Peyer's patch (tissue), 4 donors: ENCODE data around the gene RPLP2. TPM values are rescaled to one million over a fixed set of nuclear protein-coding genes. Genes with fewer than 3 reads are reported as not detected.
A peak's percentile ranks its signal among the peaks of the same experiment; 100 is the strongest.

Experiments used
- DNase-seq, 3 donors: peaks; one replicate each; pipeline ENCODE4 v3.0.0-alpha.2; 2017 to 2019
- H3K27ac ChIP-seq, 4 donors: fragments of 200-600 bp; sonication (generic); one replicate each; pipeline ENCODE4 v1.5.1; 2016 to 2019
- H3K27me3 ChIP-seq, 2 donors: fragments of 200-600 bp; sonication (generic); one replicate each; pipeline ENCODE4 v1.5.1; 2019
- H3K36me3 ChIP-seq, 3 donors: fragments of 200-600 bp; sonication (generic); one replicate each; pipeline ENCODE4 v1.5.1; 2016 to 2019
- H3K4me1 ChIP-seq, 4 donors: fragments of 200-600 bp; sonication (generic); one replicate each; pipeline ENCODE4 v1.5.1; 2016 to 2019
- H3K4me3 ChIP-seq, 4 donors: fragments of 200-600 bp; sonication (generic); 1 replicate in 3 of 4; 2 replicates in 1 of 4; pipeline ENCODE4 v1.5.1; 2016 to 2019; ENCODE audit warnings: mild to moderate bottlenecking in 1 of 4
- H3K9me3 ChIP-seq, 4 donors: fragments of 200-600 bp; sonication (generic); one replicate each; pipeline ENCODE4 v1.5.1; 2016 to 2019; ENCODE audit warnings: mild to moderate bottlenecking in 1 of 4
- POLR2A ChIP-seq, 2 donors: fragments of 450-650 bp; IDR thresholded peaks; one replicate each; pipeline ENCODE4 v1.5.1; 2017; ENCODE audit warnings: antibody characterized with exemption in 2 of 2, mild to moderate bottlenecking in 2 of 2, moderate library complexity in 2 of 2
- total RNA-seq, 4 donors: library from RNA; depleted of rRNA; stranded (reverse); fragments of >200 nt; gene quantifications; one replicate each; pipeline ENCODE4 v1.1.0, GENCODE V29; 2016
- TF ChIP-seq, protein P1 (sequence below), 6 experiments: fragments of 450-650 bp in 4 of 6; fragments of 200-600 bp in 2 of 6; sonication (generic) in 1 of 6; IDR thresholded peaks; one replicate each; pipeline ENCODE4 v1.5.1; 2017 to 2019; ENCODE audit warnings: antibody characterized with exemption in 6 of 6, mild to moderate bottlenecking in 3 of 6, moderate library complexity in 1 of 6

RPLP2 gene
- total RNA-seq, 4 donors from 2014 or later: 261 to 1,717 (median 510) TPM

DNA sequence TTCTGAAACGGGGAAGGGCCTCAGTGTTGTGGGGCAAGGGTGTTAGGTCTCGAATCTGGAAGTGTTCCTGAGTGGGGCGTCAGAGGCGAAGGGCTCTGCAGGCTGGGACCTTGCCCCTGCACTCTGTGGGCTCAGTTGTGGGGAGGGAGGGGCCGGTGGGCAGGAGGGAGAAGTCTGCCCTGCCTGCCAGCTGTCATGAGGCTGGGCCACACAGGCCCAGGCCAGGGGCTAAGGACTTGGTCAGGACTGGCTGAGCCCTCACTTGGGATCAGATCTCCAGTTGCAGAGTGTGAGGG, 18.1 kb downstream of the RPLP2 start, which contains the start of gene CRACR2B:
Gene CRACR2B, plus strand, starts transcription at position 23 of the 296 bp plus-strand sequence. CDS start 689 bp downstream, outside the sequence.
- no peaks in the 10 kb centered on the region for H3K9me3 ChIP-seq
- DNase-seq: peak in 2 of 3 donors; percentile 72 to 77
- TF ChIP-seq, protein P1, sequence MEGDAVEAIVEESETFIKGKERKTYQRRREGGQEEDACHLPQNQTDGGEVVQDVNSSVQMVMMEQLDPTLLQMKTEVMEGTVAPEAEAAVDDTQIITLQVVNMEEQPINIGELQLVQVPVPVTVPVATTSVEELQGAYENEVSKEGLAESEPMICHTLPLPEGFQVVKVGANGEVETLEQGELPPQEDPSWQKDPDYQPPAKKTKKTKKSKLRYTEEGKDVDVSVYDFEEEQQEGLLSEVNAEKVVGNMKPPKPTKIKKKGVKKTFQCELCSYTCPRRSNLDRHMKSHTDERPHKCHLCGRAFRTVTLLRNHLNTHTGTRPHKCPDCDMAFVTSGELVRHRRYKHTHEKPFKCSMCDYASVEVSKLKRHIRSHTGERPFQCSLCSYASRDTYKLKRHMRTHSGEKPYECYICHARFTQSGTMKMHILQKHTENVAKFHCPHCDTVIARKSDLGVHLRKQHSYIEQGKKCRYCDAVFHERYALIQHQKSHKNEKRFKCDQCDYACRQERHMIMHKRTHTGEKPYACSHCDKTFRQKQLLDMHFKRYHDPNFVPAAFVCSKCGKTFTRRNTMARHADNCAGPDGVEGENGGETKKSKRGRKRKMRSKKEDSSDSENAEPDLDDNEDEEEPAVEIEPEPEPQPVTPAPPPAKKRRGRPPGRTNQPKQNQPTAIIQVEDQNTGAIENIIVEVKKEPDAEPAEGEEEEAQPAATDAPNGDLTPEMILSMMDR (IDR thresholded peaks at IDR 0.05): no peak
- TF ChIP-seq POLR2A (IDR thresholded peaks at IDR 0.05): peak in 1 of 2 donors; percentile 58
- peaks cover 0 to 27% (median 0%) of the 10 kb centered on the region in 3 donors for H3K36me3 ChIP-seq
- H3K27ac ChIP-seq: peak within 1 kb of the TSS; percentile 81 to 94 (median 85)
- H3K27me3 ChIP-seq: peaks cover 0 to 20% of the 10 kb centered on the region in 2 donors
- H3K4me1 ChIP-seq: peaks cover 18 to 77% (median 42%) of the 10 kb centered on the region in 4 donors
- peak within 1 kb of the TSS; percentile 55 to 73 (median 64) for H3K4me3 ChIP-seq

DNA sequence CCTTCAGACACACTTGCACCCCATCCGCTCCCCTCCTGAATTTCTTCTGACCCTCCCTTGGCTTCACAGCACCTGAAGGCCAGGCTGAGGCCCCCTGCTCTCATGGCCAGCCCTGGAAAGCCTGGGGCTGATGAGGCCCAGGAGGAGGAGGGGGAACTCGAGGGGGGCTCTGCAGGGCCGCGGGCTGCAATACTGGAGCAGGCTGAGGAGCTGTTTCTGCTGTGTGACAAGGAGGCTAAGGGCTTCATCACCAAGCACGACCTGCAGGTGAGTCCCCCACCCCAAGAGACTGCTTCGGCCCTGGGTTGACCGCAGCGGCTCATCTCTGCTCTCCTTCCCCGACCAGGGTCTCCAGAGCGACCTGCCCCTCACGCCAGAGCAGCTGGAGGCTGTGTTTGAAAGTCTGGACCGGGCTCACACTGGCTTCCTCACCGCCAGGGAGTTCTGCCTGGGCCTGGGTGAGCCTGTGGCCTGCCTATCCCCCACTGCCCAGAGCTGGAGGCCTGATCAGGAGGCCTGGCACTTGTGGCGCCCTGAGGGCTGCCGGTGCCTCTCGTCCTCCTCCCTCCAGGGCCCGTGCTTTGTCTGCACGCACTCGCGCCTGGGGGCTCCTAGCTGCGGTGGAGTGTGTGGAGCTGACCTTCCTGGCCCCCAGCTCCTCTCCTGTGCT, 18.9 kb downstream of the RPLP2 start:
- H3K4me1 ChIP-seq: peaks cover 18 to 80% (median 42%) of the 10 kb centered on the region in 4 donors

DNA sequence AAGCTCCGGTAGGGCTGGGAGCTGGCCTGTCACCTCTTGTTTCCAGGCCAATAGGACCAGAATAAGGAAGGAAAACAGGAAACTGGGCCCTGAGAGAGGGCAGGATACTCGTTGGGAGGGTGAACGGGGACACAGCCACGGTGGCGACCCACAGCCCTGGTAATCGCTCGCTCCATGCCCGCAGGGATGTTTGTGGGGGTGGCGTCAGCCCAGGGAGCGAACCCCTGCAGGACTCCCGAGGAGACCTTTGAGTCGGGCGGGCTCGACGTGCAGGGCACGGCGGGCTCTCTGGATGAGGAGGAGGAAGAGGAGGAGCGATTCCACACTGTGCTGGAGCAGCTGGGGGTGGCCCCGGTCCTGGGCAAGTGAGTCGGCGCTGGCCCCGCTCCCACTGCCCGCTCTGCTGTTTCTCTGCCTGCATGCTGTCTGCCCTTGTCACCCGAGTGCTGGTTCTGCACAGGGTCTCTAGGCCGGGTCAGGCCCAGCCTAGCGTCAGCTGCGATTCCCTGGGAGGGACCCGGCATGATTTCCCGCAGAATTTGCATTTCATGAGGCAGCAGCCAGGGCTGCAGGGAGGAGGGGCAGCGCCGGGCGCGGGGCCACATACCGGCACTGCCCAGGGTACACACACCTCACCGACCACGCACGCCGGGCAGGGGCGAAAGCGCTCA, 19.5 kb downstream of the RPLP2 start:
- peaks cover 19 to 87% (median 42%) of the 10 kb centered on the region in 4 donors for H3K4me1 ChIP-seq

More for the DNA sequence above, 18.9 kb downstream of the RPLP2 start:
- H3K27ac ChIP-seq: peak overlapping the region; percentile 81 to 94 (median 85)
- TF ChIP-seq POLR2A (IDR thresholded peaks at IDR 0.05): no peak
- TF ChIP-seq, protein P1 (IDR thresholded peaks at IDR 0.05): no peak
- peak overlapping the region in 2 of 4 donors; percentile 39 to 49 for H3K4me3 ChIP-seq
- peaks cover 0 to 21% (median 0%) of the 10 kb centered on the region in 3 donors for H3K36me3 ChIP-seq
- H3K27me3 ChIP-seq: peaks cover 0 to 20% of the 10 kb centered on the region in 2 donors
- DNase-seq: no peak
- H3K9me3 ChIP-seq: no peaks in the 10 kb centered on the region

DNA sequence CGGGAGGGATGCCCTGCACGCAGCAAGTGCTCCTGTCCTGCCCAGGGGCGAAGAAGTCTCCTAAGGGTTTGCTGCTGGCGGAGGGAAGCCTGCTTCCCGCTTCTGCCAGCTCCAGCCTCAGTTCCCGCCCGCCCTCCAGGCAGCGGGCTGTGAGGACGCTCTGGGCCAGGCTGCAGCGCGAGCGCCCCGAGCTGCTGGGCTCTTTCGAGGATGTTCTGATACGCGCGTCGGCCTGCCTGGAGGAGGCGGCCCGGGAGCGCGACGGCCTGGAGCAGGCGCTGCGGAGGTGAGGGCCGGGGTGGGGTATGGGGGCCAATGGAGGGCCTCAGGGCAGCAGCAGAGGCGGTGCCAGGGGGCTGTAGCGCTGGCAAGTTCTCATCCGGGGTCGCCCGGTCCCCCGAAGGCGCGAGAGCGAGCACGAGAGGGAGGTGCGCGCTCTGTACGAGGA, 20.1 kb downstream of the RPLP2 start:
- Histone ChIP-seq H3K27ac (peak overlapping the region; percentile 11 to 85 (median 53)), H3K4me3 (peak overlapping the region; percentile 33 to 49 (median 41)), H3K27me3 (peaks cover 0 to 20% of the 10 kb centered on the region in 2 donors), H3K4me1 (peaks cover 23 to 92% (median 42%) of the 10 kb centered on the region in 4 donors), H3K9me3 (no peaks in the 10 kb centered on the region), H3K36me3 (peaks cover 0 to 8% (median 0%) of the 10 kb centered on the region in 3 donors)
- TF ChIP-seq POLR2A (IDR thresholded peaks at IDR 0.05): peak in 1 of 2 donors; percentile 41
- TF ChIP-seq, protein P1 (IDR thresholded peaks at IDR 0.05): no peak
- no peak for DNase-seq

More for the DNA sequence above, 19.5 kb downstream of the RPLP2 start:
- TF ChIP-seq, protein P1 (IDR thresholded peaks at IDR 0.05): no peak
- no peak for TF ChIP-seq POLR2A (IDR thresholded peaks at IDR 0.05)
- Histone ChIP-seq H3K4me3 (peak overlapping the region; percentile 33 to 49 (median 41)), H3K36me3 (peaks cover 0 to 14% (median 0%) of the 10 kb centered on the region in 3 donors), H3K9me3 (no peaks in the 10 kb centered on the region), H3K27me3 (peaks cover 0 to 20% of the 10 kb centered on the region in 2 donors), H3K27ac (peak overlapping the region; percentile 81 to 94 (median 85))
- DNase-seq: peak in 2 of 3 donors; percentile 65 to 72

DNA sequence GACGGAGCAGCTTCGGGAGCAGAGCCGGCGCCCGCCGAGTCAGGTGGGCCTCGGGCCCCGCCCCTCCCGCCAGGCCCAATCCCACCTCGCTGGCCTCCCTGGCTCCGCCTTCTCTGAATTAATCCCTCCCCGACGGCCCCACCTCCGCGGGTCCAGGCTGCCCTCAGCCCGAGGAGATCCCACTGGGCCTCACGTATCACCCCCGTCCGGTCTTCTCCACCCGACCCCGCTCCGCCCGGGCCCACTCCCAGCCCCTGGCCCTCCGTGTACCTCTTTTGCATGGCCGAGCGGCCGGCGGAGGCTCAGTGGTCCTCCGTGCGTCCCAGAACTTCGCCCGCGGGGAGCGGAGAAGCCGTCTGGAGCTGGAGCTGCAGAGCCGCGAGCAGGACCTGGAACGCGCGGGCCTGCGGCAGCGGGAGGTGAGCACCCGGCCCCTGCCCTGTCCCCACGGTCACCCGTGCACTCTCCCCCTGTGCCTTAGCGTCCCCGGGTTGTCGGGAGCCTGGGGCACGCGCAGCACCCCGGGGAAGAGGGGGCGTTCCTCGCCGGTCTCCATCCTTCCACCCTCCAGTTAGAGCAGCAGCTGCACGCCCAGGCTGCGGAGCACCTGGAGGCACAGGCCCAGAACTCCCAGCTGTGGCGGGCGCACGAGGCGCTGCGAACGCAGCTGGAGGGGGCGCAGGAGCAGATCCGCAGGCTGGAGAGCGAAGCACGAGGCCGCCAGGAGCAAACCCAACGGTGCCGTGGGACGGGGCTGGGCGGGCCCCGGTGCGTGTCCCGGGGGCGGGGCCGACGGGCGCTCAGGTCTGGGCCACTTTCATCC, 20.7 kb downstream of the RPLP2 start:
- H3K36me3 ChIP-seq: peaks cover 0 to 2% (median 0%) of the 10 kb centered on the region in 3 donors
- H3K9me3 ChIP-seq: no peaks in the 10 kb centered on the region
- peaks cover 23 to 90% (median 42%) of the 10 kb centered on the region in 4 donors for H3K4me1 ChIP-seq
- H3K27me3 ChIP-seq: peaks cover 0 to 20% of the 10 kb centered on the region in 2 donors
- TF ChIP-seq, protein P1 (IDR thresholded peaks at IDR 0.05): no peak
- no peak for TF ChIP-seq POLR2A (IDR thresholded peaks at IDR 0.05)
- peak overlapping the region; percentile 11 to 85 (median 53) for H3K27ac ChIP-seq
- peak overlapping the region; percentile 33 to 49 (median 41) for H3K4me3 ChIP-seq
- DNase-seq: peak; percentile 79 to 91 (median 84)
